Osteocyte (in vitro differentiated cells): ENCODE data around the gene TTC7B. TPM values are rescaled to one million over a fixed set of nuclear protein-coding genes. Genes with fewer than 3 reads are reported as not detected.

Experiments used
- DNase-seq: peaks from one replicate; pipeline ENCODE4 v3.0.0; 2021; ENCODE audit warnings: mixed read lengths; ENCODE audit not compliant: unreplicated experiment; ENCODE audit errors: extremely low spot score
- H3K27ac Mint-ChIP-seq: one replicate; pipeline ENCODE4 v1.8.0; 2021; ENCODE audit warnings: mild to moderate bottlenecking, mixed read lengths; ENCODE audit not compliant: unreplicated experiment
- H3K27me3 Mint-ChIP-seq: one replicate; pipeline ENCODE4 v1.8.0; 2021; ENCODE audit warnings: mixed read lengths; ENCODE audit not compliant: unreplicated experiment
- H3K36me3 Mint-ChIP-seq: one replicate; pipeline ENCODE4 v1.8.0; 2021; ENCODE audit warnings: mixed read lengths; ENCODE audit not compliant: unreplicated experiment
- H3K4me1 Mint-ChIP-seq: one replicate; pipeline ENCODE4 v1.8.0; 2021; ENCODE audit warnings: mixed read lengths; ENCODE audit not compliant: unreplicated experiment
- H3K4me3 Mint-ChIP-seq: one replicate; pipeline ENCODE4 v1.8.0; 2021; ENCODE audit warnings: mild to moderate bottlenecking, moderate library complexity, mixed read lengths; ENCODE audit not compliant: unreplicated experiment
- H3K9me3 Mint-ChIP-seq: one replicate; pipeline ENCODE4 v1.8.0; 2021; ENCODE audit warnings: mixed read lengths; ENCODE audit not compliant: unreplicated experiment
- CTCF ChIP-seq: fragments of 200-600 bp; sonication (generic); IDR thresholded peaks from 2 replicates; pipeline ENCODE4 v1.5.0; 2021; ENCODE audit warnings: antibody characterized with exemption, mild to moderate bottlenecking, moderate library complexity
- total RNA-seq: library from RNA; stranded (reverse); gene quantifications from 2 replicates; pipeline ENCODE4 v1.2.1, GENCODE V29; 2021

TTC7B gene
- total RNA-seq, 1 donor from 2014 or later, result 43.2 TPM

DNA sequence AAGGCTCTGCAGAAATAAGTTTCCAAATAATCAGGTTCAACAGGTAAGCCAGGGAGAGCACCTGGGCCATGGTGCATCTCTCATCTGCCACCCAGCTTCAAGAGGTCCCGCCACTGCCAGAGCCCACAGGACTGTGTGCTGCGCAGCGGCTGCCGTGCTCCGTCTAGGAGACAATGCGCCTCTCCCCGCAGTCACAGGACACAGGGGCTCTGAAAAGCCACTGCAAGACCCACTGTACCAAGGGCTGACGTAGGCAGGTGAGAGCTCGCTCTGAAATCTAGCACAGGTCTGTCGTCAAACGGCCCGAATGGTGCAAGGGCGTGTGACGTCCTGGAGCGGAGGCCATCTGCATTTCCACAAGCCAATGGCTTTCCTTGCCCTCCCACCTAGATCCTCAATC, 218.3 kb downstream of the TTC7B start:
- TF ChIP-seq CTCF, result no peak
- H3K36me3 Mint-ChIP-seq, result peaks cover 2% of the 10 kb centered on the region
- no peak overlapping the region for H3K4me3 Mint-ChIP-seq
- H3K27me3 Mint-ChIP-seq, result no peaks in the 10 kb centered on the region
- H3K27ac Mint-ChIP-seq, result no peak overlapping the region
- no peaks in the 10 kb centered on the region for H3K9me3 Mint-ChIP-seq
- no peak for DNase-seq
- H3K4me1 Mint-ChIP-seq, result peaks cover 16% of the 10 kb centered on the region

- DNase-seq, result no peak
These were observed 219.5 kb downstream of the TTC7B start for GRCh38 chr14:90596733-90597132.

GRCh38 chr14:90593254-90594040, 222.8 kb downstream of the TTC7B start:
- Mint-ChIP-seq H3K36me3 (peaks cover 3% of the 10 kb centered on the region), H3K4me1 (no peaks in the 10 kb centered on the region), H3K4me3 (no peak overlapping the region), H3K27me3 (no peaks in the 10 kb centered on the region), H3K27ac (no peak overlapping the region), H3K9me3 (no peaks in the 10 kb centered on the region)
- no peak for TF ChIP-seq CTCF
- no peak for DNase-seq

More at GRCh38 chr14:90596733-90597132, 219.5 kb downstream of the TTC7B start:
- no peaks in the 10 kb centered on the region for H3K27me3 Mint-ChIP-seq
- no peaks in the 10 kb centered on the region for H3K9me3 Mint-ChIP-seq
- H3K36me3 Mint-ChIP-seq, result peaks cover 2% of the 10 kb centered on the region
- H3K27ac Mint-ChIP-seq, result no peak overlapping the region
- TF ChIP-seq CTCF, result no peak
- H3K4me1 Mint-ChIP-seq, result peaks cover 12% of the 10 kb centered on the region
- H3K4me3 Mint-ChIP-seq, result no peak overlapping the region

GRCh38 chr14:90592655-90593054, 223.6 kb downstream of the TTC7B start:
- no peaks in the 10 kb centered on the region for H3K9me3 Mint-ChIP-seq
- no peak for TF ChIP-seq CTCF
- H3K36me3 Mint-ChIP-seq, result peaks cover 3% of the 10 kb centered on the region
- H3K4me3 Mint-ChIP-seq, result no peak overlapping the region
- no peak for DNase-seq
- H3K27me3 Mint-ChIP-seq, result no peaks in the 10 kb centered on the region
- H3K27ac Mint-ChIP-seq, result no peak overlapping the region
- H3K4me1 Mint-ChIP-seq, result no peaks in the 10 kb centered on the region

DNA sequence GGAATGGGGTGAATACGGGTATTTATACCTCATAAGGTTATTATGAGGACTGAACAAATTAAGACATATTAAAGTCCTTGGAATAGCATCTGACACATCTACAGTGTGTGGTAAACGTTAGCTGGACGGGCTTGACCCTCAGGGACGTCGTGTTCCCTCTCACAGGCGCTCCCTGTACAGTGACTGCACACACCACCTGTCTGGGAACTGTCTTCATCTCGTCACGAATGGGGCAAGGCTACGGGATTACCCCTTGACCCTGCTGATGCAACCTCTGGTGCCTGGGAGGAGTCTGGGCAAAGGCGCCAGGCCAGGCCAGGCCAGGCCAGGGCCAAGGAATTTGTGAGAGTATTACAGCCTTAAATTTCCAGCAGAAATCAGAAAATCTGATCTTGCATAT, 228.3 kb downstream of the TTC7B start:
- no peak for TF ChIP-seq CTCF
- no peak for DNase-seq

More for the DNA sequence above, 228.3 kb downstream of the TTC7B start:
- Mint-ChIP-seq H3K4me3 (no peak overlapping the region), H3K4me1 (no peaks in the 10 kb centered on the region), H3K36me3 (peaks cover 14% of the 10 kb centered on the region), H3K27me3 (no peaks in the 10 kb centered on the region), H3K9me3 (no peaks in the 10 kb centered on the region), H3K27ac (no peak overlapping the region)
